GM18502 (cell line): ENCODE data around the gene KIAA0753.

ENCODE experiments used
- ATAC-seq: cut with Tn5 transposase; IDR thresholded peaks from one replicate; pipeline ENCODE4 v1.9.1; 2021; ENCODE audit warnings: mild to moderate bottlenecking; ENCODE audit not compliant: unreplicated experiment, poor library complexity

KIAA0753 gene

GRCh38 chr17:6643451-6644125, 3.1 kb upstream of the KIAA0753 start:
- no peak for ATAC-seq

- ATAC-seq = no peak
Measured at GRCh38 chr17:6642592-6642991, 2.1 kb upstream of the KIAA0753 start.

- no peak for ATAC-seq
Measured at GRCh38 chr17:6641247-6641863, 844 bp upstream of the KIAA0753 start.

GRCh38 chr17:6639586-6640535, 650 bp downstream of the KIAA0753 start:
- ATAC-seq = no peak

GRCh38 chr17:6639014-6639585, 1.4 kb downstream of the KIAA0753 start:
- no peak for ATAC-seq

GRCh38 chr17:6638046-6638908, 2.2 kb downstream of the KIAA0753 start:
- ATAC-seq = no peak

- no peak for ATAC-seq
Measured at GRCh38 chr17:6637458-6637840, 3.1 kb downstream of the KIAA0753 start.

GRCh38 chr17:6636616-6637457, 3.7 kb downstream of the KIAA0753 start:
- ATAC-seq = no peak

- no peak for ATAC-seq
Measured at GRCh38 chr17:6636105-6636504, 4.4 kb downstream of the KIAA0753 start.

GRCh38 chr17:6633263-6633662, 7.2 kb downstream of the KIAA0753 start:
- ATAC-seq = no peak

GRCh38 chr17:6632530-6632929, 8.0 kb downstream of the KIAA0753 start:
- ATAC-seq = no peak

- no peak for ATAC-seq
Measured at GRCh38 chr17:6630390-6630789, 10.1 kb downstream of the KIAA0753 start.

- ATAC-seq = no peak
Measured at GRCh38 chr17:6627019-6627418, 13.5 kb downstream of the KIAA0753 start.

GRCh38 chr17:6626616-6627015, 13.9 kb downstream of the KIAA0753 start:
- no peak for ATAC-seq

- no peak for ATAC-seq
Measured at GRCh38 chr17:6623941-6624340, 16.6 kb downstream of the KIAA0753 start.

GRCh38 chr17:6611231-6611630, 29.3 kb downstream of the KIAA0753 start:
- ATAC-seq = no peak

- no peak for ATAC-seq
Measured at GRCh38 chr17:6610011-6610410, 30.5 kb downstream of the KIAA0753 start.

GRCh38 chr17:6608321-6608720, 32.2 kb downstream of the KIAA0753 start:
- ATAC-seq = no peak

- ATAC-seq = no peak
Measured at GRCh38 chr17:6605142-6605541, 35.4 kb downstream of the KIAA0753 start.
